Fibroblast of villous mesenchyme (primary cell): Measurements from ENCODE around the gene COL12A1. TPM values are rescaled to one million over a fixed set of nuclear protein-coding genes. Genes with fewer than 3 reads are reported as not detected.

ENCODE experiments used
- DNase-seq: peaks from one replicate; pipeline ENCODE4 v3.0.0-alpha.2; 2010; ENCODE audit warnings: low read depth
- H3K4me3 ChIP-seq: 2 replicates; pipeline ENCODE4 v1.5.1; 2011; ENCODE audit warnings: low read depth, mild to moderate bottlenecking, low read length
- total RNA-seq: library from RNA; depleted of rRNA; stranded (reverse); fragments of >200 nt; gene quantifications from 2 replicates; pipeline ENCODE4 v1.2.3, GENCODE V29; 2012
- TF ChIP-seq, protein P1 (sequence below): IDR thresholded peaks from 2 replicates; pipeline ENCODE4 v1.5.1; 2012; ENCODE audit warnings: low read depth, mild to moderate bottlenecking, low read length; ENCODE audit not compliant: insufficient read depth

The COL12A1 gene
- total RNA-seq, 1 donor, result 1,107 TPM

DNA sequence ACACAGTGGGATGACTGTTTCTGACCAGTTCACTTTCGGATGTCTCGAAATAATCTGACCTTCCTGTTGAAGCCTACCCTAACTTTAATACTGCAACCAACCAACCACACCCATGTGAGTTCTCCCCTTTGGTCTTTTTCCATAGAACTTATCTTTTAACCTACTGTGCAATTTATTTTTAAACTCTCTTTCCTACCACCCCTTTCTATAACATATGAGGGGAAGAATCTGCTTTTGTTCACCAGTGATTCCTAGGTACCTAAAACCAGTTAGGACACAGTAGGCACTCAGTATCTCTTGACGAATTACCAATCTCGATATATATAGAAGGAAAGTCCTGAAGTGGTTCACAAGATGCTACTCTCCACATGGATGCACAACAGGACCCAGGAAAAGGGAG is 30.8 kb upstream of the COL12A1 start:
- no peak for DNase-seq
- TF ChIP-seq, protein P1, sequence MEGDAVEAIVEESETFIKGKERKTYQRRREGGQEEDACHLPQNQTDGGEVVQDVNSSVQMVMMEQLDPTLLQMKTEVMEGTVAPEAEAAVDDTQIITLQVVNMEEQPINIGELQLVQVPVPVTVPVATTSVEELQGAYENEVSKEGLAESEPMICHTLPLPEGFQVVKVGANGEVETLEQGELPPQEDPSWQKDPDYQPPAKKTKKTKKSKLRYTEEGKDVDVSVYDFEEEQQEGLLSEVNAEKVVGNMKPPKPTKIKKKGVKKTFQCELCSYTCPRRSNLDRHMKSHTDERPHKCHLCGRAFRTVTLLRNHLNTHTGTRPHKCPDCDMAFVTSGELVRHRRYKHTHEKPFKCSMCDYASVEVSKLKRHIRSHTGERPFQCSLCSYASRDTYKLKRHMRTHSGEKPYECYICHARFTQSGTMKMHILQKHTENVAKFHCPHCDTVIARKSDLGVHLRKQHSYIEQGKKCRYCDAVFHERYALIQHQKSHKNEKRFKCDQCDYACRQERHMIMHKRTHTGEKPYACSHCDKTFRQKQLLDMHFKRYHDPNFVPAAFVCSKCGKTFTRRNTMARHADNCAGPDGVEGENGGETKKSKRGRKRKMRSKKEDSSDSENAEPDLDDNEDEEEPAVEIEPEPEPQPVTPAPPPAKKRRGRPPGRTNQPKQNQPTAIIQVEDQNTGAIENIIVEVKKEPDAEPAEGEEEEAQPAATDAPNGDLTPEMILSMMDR, result no peak
- no peak overlapping the region for H3K4me3 ChIP-seq

DNA sequence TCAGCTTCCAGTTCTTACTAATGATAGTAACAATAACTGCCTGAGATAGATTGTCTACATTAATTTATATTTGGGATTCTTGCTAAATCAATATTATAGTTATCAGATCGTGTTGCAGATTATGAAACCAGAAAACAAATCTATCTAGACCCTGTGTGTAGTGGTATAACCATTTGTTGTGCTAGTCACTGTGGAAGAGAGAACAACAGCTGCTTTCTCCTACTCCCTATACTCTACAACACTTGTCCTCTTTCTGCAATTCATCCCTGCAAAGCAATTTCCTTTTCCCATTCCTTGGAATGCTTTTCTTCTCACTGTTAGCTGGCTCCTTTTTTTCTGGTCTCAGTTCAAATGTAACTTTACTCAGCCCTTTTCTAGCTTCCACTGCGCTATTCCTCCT is 29.4 kb upstream of the COL12A1 start:
- TF ChIP-seq, protein P1, result no peak
- H3K4me3 ChIP-seq, result no peak overlapping the region
- DNase-seq, result no peak

DNA sequence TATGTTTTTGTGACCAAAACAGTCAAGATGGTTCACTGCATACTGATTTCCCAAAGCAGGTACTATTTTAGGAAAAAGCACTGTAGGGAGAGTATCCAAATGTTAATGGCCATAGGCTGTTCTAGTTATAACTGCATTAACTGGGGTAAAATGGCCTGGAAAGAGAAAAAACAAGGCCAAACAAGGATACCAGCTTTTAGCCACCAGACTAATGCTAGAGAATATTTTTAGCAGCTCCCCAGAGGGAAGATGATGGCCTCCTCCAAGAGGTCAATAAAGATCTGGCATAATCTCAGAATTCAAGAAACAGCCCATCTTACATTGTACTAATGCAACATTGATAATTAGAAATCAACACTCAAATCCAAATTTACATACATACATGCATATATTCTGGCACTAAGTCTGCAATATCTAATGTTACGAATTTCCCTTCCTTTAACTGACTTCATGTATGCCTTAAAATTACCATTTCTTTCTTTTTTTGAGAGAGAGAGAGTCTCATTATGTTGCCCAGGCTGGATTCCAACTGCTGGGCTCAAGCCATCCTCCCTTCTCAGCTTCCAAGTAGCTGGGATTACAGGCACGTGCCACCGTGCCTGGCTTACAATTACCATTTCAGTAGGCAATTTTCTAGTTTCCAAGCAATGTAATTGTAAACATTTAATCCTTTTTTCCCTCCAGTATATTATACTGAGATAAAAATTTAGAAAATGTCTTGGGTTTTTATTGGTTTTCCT is 28.4 kb upstream of the COL12A1 start:
- no peak overlapping the region for H3K4me3 ChIP-seq
- DNase-seq, result no peak
- TF ChIP-seq, protein P1, result no peak

DNA sequence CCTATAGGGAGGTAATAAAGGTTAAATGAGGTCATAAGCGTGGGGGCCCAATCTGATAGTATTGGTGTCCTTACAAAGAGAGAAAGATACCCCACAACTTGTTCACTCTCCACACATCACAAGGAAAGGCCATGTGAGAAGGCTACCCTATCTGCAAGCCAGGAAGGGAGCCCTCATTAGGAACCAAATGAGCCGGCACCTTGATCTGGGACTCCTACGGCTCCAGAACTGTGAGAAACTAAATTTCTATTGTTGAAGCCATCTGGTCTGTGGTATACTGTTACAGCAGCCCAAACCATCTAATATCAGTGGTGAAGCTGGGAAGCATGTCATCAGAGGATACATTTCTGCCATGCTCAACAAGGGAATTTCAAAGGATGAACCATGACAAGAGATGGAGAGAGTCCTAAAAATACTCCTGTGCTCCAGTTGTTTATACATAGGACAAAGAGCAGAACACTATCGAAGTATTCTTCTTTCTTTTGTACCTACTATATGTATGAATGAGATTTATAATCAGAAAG is 27.3 kb upstream of the COL12A1 start:
- no peak for DNase-seq
- TF ChIP-seq, protein P1, result no peak

DNA sequence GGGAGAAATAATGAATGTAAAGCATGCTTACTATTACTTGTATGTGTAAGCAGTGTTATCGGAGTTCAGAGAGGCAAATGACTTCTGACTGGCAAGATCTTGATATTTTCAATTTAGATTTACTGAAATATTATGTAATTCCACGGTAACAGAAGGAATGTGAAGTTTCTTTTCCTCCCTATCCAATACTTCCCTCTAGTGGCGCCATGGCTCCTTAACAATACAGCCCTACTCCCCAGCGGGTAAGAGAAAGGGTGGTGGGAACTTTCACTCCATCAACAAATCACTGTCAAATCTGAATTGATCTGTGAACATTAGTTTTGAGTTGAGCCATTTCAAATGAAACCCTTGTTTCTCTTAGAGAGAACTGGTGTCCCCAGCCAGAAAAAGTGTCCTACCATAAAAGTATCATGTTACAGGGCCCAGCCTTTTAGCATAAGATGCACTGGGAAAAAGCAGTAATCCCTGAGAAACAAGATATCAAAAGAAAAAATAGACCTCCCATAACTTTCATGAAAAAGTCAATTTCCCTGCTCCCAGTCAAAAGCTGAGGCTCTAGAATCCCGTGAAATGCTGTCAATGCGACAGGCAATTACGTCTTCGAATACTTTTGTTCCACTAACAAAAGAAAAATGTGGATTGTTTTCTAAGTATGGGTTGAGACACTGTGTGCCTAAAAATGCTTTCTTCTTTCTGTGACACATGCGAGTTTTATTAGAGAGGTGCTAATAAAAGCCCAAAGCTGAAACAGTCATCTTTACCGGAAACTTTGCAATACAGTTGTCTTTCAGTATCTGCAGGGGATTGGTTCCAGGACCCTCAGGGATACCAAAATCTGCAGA is 24.9 kb upstream of the COL12A1 start:
- no peak overlapping the region for H3K4me3 ChIP-seq
- TF ChIP-seq, protein P1, result peak; percentile 85
- peak; percentile 67 for DNase-seq

More for the DNA sequence above, 27.3 kb upstream of the COL12A1 start:
- no peak overlapping the region for H3K4me3 ChIP-seq

DNA sequence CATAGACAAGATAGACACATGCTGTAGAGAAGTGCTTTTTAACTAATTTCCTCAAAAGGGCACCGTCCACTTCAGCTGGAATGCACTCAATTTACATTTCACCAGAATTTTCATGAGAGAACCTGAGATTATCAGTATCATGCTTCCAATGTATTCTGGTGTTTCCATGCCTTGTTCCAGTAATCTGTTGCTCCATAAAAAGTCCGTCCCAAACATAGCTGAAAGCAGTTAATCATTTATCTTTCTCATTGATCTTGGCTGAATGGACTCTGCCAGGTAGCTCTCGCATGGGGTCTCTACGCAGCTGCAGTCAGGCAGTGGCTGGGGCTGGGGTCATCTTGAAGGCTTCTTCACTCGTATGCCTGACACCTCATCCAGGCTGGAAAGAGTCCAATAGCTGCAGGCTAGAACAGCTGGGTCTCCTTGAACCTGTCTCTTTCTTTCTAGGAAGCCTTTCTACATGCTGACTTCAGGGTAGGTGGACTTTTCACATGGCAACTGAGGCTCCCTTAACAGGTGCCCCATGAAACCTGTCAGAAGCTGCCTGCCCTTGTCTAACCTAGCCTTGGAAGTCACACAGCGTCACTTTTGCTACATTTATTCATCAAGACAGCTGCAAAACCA is 18.6 kb upstream of the COL12A1 start:
- TF ChIP-seq, protein P1, result no peak
- H3K4me3 ChIP-seq, result no peak overlapping the region
- no peak for DNase-seq
